GM19043 (cell line): ENCODE data around the gene SYNDIG1L.
A peak's percentile ranks its signal among the peaks of the same experiment; 100 is the strongest.
"Not testable (repeated sequence)": the region's sequence is repeated elsewhere in the genome, so short reads cannot be mapped to it uniquely, and the experiment has no call there.

Experiments used
- ATAC-seq: cut with Tn5 transposase; IDR thresholded peaks from one replicate; pipeline ENCODE4 v1.9.1; 2021; ENCODE audit warnings: low read depth; ENCODE audit not compliant: unreplicated experiment

The SYNDIG1L gene

DNA sequence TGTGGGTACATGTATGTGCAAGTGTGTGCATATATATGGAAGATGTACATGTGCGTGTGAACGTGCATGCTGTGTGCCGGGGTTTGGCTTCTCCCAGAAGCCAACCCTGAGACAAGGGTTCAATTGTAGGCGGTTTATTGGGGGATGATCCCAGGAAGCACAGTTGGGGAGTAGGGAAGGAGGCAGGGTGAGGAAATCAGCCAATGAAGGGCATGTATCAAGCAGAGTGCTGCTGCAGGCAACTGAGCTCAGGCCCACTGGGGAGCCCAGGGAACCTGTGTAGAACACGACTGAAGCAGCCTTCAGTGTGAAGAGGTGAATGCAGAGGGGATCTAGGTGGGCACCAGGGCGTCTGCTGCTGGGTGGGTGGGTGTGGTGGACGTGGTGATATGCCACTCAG is 21.6 kb downstream of the SYNDIG1L start:
- no peak for ATAC-seq

DNA sequence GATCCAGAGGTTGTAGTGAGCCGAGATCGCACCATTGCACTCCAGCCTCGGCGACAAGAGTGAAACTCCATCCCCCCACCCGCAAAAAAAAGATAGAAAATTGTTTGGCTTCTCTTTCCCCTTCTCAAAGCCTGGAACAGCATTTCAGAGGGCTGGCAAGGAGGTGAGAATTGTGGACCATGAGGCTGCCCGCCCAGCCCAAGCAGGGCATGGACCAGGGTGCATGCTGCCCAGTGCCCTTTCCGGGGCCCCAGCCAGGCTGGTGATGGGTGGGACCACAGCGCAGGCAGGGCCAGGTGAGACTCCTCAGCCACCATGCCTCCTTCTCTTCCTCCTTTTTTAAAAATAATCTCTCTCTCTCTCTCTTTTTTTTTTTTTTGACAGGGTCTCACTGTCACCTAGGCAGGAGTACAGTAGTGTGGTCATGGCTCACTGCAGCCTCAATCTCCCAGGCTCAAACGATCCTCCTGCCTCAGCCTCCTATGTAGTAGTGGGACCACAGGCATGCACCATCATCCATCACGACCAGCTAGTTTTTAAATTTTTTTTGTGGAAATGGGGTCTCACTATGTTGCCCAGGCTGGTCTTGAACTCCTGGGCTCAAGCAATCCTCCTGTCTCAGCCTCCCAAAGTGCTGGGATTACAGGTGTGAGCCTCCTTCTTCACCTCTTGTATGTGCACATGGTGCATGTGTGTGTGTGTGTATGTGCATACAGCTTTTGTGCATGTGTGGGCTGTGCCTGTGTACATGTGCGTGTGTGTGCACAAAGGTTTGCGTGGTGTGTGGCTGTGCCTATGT is 22.2 kb downstream of the SYNDIG1L start:
- no peak for ATAC-seq

DNA sequence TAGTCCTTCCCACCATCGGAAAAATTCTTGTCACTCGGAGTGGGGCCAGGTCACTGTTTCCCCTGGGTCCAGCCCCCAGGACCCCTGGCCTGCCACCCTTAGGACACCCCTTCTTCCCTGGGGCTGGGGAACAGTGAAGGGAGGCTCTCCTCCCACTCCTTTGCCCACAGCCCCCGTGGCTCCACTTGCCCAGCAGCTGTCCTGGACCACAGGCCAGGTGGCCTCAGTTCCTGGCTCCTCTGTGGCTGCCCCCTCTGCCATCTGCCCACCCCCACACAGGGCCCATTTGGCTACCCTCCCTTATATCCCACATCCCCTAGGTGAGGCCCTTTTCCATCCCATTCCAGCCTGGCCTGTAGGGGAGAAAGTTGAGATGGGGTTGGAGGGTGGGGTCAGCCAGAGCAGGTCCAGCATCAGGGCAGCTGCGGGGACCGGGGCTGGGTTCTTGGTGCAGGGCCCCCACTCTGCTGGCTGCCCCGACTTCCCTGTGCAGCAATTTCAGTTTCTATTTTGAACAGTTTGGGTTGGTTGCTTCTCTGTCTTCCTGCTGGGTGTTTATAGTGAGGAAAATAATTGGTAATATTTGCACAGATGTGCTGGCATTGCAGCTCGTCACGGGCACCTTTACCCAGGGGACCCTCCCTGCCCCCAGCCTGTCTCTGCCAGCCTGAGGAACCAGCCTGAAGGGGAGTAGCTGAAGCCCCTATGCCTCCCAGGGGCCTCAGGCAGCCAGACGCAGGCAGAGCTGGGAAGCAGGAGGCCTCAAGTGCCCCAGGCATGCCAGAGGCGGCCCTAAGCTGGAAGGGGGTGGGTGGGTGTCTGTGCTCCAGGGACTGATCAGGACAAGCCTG is 23.4 kb downstream of the SYNDIG1L start:
- ATAC-seq, result no peak

DNA sequence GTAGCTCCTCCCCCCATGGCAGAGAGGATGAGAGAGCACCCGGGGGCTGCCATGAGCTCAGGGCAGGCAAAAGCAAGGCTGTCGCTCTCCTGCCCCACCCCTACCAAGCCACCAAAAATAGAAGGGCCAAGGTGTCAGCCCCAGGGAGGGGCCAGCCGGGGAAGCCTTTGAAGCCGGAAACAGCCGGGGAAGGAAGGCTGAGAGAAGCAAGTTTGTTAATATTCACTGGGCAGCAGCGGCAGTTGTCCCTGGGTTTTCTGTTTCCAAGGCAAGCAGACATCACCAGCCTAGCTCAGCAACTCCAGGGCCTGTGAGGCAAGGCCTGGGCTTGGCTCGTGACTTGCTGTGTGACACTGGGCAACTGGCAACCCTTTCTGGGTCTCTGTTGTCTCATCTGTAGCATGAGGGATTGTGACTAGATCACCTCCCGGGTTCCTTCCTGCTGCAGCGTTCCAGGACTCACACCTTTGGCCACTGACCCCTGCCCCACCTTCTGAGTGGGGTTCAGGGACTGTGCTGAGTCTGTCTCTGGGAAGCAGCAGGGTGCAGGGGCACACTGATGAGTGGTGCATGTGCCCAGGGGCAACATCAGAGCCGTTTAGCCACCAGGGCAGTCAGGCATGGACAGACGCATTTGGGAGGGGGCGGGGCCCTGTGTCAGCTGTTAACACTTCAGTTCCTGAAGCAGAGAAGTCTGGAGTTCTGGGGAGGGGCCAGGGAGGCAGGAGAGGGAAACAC is 24.3 kb downstream of the SYNDIG1L start:
- ATAC-seq, result peak; percentile 79

DNA sequence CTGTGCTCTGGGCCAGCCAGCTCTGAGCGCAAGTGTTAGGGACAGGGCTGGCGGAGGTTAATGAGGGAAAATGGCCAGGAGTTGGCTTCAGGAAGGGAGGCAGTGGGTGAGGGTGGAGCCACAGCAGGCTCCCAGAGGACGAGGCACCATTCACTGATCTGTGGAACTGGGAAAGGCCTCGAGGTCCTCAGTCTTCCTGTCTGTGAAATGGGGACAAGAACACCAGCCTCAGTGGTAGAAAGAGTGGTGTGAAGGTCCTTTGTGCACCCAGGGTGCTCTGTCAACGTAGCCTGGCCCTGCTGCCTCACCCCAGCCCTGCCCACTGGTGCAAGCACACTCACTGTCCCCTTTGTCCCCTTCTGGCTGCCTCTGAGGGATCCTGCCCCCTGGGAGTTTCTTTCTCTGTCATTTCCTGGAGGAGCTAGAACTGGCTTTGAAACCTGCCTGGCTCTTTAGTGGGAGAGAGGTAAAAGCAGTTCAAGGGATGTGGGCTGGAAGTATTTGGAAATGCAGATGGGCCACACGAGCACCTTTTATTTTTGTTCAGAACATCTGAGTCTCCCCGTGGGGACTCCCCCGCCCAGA is 25.0 kb downstream of the SYNDIG1L start:
- no peak for ATAC-seq

DNA sequence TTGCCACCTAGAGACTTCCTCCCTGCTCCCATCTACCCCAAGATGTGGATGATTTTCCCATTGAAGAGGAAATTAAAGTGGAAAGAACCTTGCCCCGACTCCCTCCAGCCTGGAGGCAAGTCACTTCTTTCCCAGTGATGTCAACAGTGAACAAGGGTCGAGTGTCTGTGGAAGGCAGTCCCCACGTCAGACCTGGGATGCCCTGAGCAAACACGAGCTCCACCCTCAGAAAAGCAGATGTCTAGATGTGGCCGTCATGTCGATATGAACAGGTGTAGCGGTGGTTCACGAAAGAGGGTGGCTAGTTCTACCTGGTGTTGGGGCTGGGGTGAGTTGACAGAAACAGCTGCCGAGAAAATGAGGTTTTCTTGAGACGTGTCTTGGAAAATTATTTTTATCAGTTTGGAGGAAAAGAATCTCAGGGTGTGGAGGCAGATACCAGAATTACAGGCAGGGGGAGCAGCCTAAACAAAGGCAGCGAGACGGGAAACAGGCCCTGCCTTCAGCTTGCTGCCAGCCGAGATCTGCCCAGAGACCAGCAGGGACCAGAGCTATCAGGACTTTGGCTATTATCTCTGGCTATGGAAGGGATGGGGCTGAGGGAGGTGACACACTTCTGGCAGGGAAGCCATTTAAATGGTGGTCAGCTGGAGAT is 25.9 kb downstream of the SYNDIG1L start:
- no peak for ATAC-seq

DNA sequence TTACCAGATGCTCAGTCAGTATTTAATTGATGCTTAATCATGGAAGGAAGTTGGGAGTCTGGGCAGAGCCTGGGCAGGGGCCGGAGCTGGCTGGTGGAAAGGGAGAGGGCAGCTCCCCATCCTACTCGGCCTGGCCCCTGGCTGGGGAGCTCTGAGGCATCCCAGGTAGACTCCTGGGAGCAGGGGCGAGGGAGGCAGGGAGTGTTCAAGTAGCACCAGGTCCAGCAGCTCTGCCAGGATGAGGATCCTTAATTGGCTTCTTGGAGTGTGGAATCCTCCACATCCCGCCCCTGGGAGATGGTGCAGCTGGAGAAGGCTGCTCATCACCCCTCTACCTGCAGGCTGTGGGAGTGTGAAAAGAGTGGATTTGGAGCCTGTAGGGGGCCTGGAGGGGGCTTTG is 30.9 kb downstream of the SYNDIG1L start:
- ATAC-seq, result no peak

DNA sequence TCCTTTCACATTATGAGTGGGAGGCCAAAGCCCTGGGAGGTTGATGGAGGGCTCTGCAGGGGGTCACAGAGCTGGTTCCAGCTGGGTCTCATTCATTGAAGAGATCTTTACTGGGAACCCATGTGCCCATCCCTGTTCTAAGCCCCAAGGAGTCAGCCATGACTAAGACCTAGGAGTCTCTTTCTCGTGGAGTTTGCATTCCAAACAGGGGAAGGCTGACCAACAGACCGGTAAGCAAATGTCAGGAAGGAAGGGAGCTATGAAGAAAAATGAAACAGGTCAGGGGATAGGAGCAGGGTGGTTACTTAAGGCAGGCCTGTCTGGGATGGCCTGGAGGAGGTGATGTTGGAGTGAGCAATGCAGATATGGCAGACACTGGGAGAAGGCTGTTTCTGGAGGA is 31.5 kb downstream of the SYNDIG1L start:
- ATAC-seq, result no peak

DNA sequence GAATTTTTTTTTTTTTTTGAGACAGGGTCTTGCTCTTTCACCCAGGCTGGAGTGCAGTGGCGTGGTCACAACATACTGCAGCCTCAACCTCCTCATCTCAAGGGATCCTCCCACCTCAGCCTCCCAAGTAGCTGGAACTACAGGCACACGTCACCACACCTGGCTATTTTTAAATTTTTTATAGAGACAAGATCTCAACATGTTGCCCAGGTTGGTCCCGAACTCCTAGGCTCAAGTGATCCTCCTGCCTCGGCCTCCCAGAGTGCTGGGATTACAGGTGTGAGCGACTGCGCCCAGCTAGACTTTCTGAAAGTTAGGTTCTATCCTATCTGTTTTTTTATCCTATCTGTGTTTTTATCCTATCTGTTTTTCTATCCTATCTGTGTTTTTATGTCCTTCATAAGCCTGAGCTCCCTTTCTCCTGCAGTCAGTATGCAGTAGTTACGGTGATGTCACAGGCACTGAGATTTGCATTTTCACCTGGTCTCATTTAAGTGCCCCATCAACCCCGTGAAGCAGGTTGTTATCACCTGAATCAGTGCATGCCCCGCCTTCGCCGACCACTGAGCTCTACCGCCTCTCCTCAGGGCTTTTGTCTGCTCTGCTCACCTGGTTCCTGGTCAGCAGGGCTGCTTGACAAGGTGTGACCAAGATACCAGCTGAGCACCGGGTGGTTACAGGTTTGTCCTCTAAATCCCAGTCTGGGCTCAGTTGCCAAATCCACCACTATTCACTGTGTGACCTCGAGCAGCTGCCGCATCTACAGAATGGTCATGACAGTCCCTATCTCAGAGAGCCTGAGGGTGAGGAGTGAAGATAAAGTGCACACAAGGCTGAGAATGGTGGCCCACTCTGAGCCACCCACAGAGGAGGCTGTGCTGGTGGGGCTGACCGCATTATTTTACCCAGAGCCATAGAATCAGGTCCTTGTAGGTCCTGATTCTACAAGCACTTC is 33.1 kb downstream of the SYNDIG1L start:
- ATAC-seq, result no peak

DNA sequence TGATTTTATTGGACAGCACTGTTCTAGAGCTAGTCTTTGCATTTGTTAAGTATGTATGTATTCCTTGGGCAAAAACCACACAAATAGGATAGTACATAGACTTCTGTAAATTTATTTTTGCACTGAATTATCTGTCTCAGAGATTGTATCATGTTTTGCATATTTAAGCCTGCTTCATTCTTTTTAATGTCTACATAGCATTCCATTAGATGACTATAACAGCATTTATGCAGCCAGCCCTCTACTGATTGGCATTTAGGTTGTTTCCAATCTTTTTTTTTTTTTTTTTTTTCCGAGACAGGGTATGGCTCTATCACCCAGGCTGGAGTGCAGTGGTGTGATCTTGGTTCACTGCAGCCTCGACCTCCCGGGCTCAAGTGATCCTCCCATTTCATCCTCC is 34.5 kb downstream of the SYNDIG1L start:
- ATAC-seq, result no peak

DNA sequence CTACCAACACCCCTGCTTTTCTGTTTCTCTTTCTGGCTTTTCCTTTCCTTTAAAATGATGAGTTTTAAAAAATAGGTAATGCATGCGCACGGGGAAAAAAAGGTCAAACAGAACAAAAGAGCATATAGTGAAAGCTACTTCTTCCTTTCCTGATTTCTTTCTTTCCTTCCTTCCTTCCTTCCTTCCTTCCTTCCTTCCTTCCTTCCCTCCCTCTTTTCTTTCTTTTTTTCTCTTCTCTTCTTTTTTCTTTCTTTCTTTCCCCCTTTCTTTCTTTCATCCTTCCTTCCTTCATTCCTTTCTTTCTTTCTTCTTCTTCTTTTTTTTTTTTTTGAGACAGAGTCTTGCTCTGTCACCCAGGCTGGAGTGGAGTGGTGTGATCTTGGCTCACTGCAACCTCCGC is 35.5 kb downstream of the SYNDIG1L start:
- not testable (repeated sequence) for ATAC-seq

DNA sequence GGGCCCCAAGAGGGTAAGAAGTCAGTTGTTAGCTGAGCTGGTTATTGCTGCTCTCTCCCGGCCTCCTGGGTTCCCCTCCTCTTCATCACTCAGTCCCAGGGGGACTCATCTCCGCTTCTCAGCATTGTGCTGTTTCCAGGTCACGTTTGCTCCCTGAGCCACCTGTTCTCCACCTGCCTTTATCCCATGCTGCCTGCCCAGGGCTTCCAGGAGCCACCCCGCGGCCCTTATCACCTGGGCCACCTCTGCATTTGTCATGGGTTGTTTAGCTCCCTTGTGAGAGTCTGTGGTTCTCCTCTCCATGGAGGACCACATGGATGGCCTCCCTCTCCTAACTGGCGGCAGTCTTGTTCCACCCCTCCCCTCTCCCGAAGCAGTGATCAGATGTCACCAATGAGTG is 36.0 kb downstream of the SYNDIG1L start:
- ATAC-seq, result no peak

DNA sequence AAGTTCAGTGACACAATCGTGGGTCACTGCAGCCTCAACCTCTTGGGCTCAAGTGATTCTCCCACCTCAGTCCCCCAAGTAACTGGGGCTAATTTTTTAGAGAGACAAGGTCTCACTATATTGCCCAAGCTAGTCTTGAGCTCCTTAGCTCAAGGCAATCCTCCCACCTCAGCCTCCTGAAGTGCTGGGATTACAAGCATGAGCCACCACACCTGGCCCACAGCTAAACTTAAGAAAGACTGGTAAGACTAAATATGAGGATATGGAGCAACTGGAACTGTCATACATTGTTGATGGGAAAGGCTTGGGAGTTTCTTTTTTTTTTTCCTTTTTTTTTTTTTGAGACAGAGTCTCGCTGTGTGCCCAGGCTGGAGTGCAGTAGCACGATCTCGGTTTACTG is 43.8 kb downstream of the SYNDIG1L start:
- ATAC-seq, result no peak

DNA sequence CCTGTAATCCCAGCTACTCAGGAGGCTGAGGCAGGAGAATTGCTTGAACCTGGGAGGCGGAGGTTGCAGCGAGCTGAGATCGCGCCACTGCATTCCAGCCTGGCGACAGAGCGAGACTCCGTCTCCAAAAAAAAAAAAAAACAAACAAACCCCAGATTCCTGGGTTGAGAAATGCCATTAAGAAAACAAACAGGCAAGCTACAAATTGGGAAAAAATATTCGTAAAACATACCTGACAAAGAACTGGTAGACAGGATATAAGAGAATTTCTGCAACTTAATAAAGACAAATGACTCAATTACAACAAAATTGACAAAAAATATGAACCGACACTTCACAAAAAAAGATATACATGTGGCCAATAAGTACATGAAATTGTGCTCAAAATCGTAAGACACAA is 44.4 kb downstream of the SYNDIG1L start:
- ATAC-seq, result not testable (repeated sequence)

DNA sequence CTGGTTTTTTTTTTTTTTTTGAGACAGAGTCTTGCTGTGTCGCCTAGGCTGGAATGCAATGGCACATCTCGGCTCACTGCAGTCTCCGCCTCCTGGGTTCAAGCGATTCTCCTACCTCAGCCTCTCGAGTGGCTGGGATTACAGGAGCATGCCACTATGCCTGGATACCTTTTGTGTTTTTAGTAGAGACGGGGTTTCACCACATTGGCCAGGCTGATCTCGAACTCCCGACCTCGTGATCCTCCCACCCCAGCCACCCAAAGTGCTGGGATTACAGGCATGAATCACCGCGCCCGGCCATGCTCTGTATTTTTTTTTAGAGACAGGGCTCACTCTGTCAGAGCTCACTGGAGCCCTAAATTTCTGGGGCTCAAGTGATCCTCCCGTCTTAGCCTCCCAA is 45.2 kb downstream of the SYNDIG1L start:
- no peak for ATAC-seq

DNA sequence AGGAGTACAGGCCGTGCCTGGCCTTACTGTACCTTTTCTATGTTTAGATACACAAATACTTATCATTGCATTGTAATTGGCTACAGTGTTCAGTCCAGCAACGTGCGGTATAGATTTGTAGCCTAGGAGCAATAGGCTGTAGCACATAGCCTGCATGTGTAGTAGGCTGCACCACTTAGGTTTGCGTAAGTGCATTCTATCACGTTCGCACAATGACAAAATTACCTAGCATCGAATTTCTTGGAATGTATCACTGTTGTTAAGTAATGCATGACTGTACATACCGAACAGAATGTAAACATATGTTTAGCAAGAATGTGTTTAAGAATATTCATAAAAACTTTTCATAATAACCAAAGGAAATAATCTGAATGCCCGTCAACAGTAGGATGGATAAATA is 45.8 kb downstream of the SYNDIG1L start:
- no peak for ATAC-seq

DNA sequence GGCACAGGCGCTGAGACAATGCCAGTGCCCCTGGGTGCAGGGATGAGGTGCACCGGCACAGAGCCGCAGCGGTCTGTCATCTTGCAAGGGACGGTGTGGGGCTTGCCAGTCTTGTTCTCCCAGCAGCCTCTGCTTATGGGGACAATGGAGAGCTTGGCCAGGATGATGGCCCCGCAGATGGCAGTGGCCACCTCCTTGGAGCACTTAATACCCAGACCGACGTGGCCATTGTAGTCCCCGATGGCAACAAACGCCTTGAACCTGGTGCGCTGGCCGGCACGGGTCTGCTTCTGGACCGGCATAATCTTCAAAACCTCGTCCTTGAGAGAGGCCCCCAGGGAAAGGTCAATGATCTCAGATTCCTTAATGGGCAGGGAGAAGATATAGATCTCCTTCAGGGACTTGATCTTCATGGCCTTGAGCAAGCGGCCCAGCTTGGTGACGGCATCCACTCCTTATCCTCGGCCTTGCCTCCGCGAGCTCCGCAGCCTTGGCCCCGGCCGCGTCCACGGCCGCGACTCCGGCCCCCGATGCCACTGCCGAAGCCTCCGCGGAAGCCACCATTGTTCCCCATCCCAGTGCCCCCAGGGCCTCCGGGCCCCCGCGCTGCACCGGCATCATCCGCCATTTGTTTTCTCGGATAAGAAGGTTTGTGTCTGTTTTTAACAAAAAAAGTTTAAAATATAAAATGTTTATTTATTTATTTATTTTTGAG is 47.9 kb downstream of the SYNDIG1L start:
- ATAC-seq, result no peak

DNA sequence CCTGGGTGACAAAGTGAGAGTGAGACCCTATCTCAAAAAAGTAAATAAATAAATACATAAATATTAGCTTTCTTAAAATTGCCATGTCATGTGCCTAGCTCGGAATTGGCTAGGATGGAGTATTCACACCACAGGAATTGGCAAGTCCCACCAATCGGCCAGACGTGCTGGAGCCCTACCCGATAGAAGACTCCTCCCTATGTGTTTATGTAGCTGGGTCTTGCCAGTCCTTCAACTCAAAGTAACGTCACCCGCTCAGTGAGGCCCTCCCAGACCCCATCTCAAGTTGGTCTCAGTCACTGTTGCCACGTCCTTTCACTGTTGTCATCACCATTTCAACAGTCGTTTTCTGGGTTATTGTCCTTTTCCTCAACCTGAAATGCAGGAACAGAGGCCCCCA is 57.6 kb downstream of the SYNDIG1L start:
- ATAC-seq, result no peak

DNA sequence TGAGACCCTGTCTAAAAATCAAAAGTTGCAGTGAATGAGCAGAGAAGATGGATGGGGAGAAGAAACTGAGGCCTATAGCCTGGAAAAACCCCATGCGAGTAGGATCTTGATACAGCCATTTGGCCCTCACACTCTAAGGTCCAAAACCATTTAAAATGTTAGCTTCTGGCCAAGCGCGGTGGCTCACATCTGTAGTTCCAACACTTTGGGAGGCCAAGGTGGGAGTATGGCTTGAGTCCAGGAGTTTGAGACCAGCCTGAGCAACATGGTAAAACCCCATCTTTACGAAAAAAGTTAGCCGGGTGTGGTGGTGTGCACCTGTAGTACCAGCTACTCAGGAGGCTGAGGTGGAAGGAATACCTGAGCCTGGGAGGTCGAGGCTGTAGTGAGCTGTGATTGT is 58.0 kb downstream of the SYNDIG1L start:
- ATAC-seq, result no peak
